Naive thymus-derived CD8-positive, alpha-beta T cell (primary cell): Measurements from ENCODE around the gene SLC34A1. TPM values are rescaled to one million over a fixed set of nuclear protein-coding genes. Genes with fewer than 3 reads are reported as not detected.
"Not testable (repeated sequence)": the region's sequence is repeated elsewhere in the genome, so short reads cannot be mapped to it uniquely, and the experiment has no call there.

ENCODE experiments used
- ATAC-seq, 2 donors: fragments of 150-1000 bp; cut with Tn5 transposase in 1 of 2; sonication (Bioruptor Pico), chemical (Tn5 transposase) in 1 of 2; 1 replicate in 1 of 2; 2 replicates in 1 of 2; pipeline ENCODE4 v1.10.0; 2021; ENCODE audit warnings: mild to moderate bottlenecking in 2 of 2, moderate library complexity in 2 of 2
- POLR2A ChIA-PET: fragments of 350-600 bp; sonication (Branson Sonifier 250); formaldehyde crosslinking; loops from one replicate; lab custom pipeline; 2021; ENCODE audit warnings: antibody characterized with exemption; lab: Charles Lee
- DNase-seq, 10 donors: peaks; one replicate each; pipeline versions ENCODE4 v3.0.0 to v3.0.0-alpha.2; 2020 to 2022
- H3K27ac Mint-ChIP-seq, 10 donors: one replicate each; pipeline ENCODE4 v1.8.0; 2020 to 2022; ENCODE audit warnings: mild to moderate bottlenecking in 10 of 10, mixed read lengths in 10 of 10, moderate library complexity in 4 of 10, inconsistent platforms in 1 of 10
- H3K27me3 Mint-ChIP-seq, 5 donors: one replicate each; pipeline ENCODE4 v1.8.0; 2021 to 2022; ENCODE audit warnings: mixed read lengths in 5 of 5
- H3K36me3 Mint-ChIP-seq, 3 donors: one replicate each; pipeline ENCODE4 v1.8.0; 2020 to 2022; ENCODE audit warnings: mixed read lengths in 3 of 3, mild to moderate bottlenecking in 2 of 3, inconsistent platforms in 1 of 3
- H3K4me1 Mint-ChIP-seq, 4 donors: one replicate each; pipeline ENCODE4 v1.8.0; 2021 to 2022; ENCODE audit warnings: mixed read lengths in 4 of 4
- H3K4me3 Mint-ChIP-seq, 10 donors: one replicate each; pipeline ENCODE4 v1.8.0; 2020 to 2022; ENCODE audit warnings: mild to moderate bottlenecking in 10 of 10, mixed read lengths in 10 of 10, moderate library complexity in 6 of 10, inconsistent platforms in 1 of 10
- H3K9me3 Mint-ChIP-seq, 9 donors: one replicate each; pipeline ENCODE4 v1.8.0; 2020 to 2022; ENCODE audit warnings: mixed read lengths in 9 of 9, mild to moderate bottlenecking in 3 of 9, inconsistent platforms in 1 of 9, moderate library complexity in 1 of 9
- polyA plus RNA-seq, 3 donors: library from polyadenylated mRNA; unstranded; fragments of 300-500 nt; fragmentation: Illumina TruSeq; gene quantifications; one replicate each; pipeline ENCODE4 v1.2.3, GENCODE V29; 2021
- total RNA-seq, 8 experiments: library from RNA in 2 of 8; stranded (reverse) in 2 of 8; gene quantifications; one replicate each; pipeline ENCODE4 v1.2.3 and lab custom pipeline; 2021 to 2026

SLC34A1 gene
- total and polyA plus RNA-seq, 5 experiments from 2014 or later: 0.16 to 0.25 TPM; not detected in 3

DNA sequence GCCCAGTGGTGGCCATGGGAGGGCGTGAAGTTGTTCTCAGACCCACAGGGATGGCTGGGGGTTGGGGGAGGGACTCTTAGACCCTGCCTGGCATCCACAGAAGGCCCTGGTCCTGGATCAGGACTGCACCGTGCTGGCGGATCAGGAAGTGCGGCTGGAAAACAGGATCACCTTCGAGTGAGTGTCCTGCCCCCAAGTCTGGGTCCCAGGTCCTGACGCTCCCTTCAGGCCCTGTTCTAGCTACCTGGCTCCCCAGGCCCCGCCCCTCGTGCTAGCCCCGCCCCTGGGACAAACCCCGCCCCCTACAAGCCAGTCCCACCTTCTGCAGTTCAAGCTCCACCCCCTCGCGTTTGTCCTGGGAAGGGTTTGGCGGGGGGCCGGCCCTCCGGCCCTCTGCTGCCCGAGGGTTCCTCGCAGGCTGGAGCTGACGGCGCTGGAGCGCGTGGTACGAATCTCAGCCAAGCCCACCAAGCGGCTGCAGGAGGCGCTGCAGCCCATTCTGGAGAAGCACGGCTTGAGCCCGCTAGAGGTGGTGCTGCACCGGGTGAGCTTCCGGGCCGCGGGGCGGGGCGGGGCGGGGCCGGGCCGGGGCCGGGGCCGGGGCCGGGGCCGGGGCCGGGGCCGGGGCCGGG, 13.6 kb upstream of the SLC34A1 start:
- peak; percentile 77 to 80 for ATAC-seq
- POLR2A ChIA-PET: interaction anchor here (1.0 to 13.2 kb wide), 17 partner anchors 8 to 124 kb away, joined by 3 to 247 read pairs (median 6); partner anchors contain the start of genes GRK6, LMAN2, MXD3 and PRELID1
- peak in 7 of 10 donors; percentile 45 to 82 (median 57) for DNase-seq
- Mint-ChIP-seq H3K4me3 (peak overlapping the region in 5 of 10 donors; percentile 45 to 77 (median 61)), H3K36me3 (peaks cover 6 to 36% (median 13%) of the 10 kb centered on the region in 3 donors), H3K4me1 (peaks cover 38 to 81% (median 75%) of the 10 kb centered on the region in 4 donors), H3K9me3 (no peaks in the 10 kb centered on the region), H3K27me3 (no peaks in the 10 kb centered on the region), H3K27ac (peak overlapping the region in 5 of 10 donors; percentile 57 to 92 (median 85))

DNA sequence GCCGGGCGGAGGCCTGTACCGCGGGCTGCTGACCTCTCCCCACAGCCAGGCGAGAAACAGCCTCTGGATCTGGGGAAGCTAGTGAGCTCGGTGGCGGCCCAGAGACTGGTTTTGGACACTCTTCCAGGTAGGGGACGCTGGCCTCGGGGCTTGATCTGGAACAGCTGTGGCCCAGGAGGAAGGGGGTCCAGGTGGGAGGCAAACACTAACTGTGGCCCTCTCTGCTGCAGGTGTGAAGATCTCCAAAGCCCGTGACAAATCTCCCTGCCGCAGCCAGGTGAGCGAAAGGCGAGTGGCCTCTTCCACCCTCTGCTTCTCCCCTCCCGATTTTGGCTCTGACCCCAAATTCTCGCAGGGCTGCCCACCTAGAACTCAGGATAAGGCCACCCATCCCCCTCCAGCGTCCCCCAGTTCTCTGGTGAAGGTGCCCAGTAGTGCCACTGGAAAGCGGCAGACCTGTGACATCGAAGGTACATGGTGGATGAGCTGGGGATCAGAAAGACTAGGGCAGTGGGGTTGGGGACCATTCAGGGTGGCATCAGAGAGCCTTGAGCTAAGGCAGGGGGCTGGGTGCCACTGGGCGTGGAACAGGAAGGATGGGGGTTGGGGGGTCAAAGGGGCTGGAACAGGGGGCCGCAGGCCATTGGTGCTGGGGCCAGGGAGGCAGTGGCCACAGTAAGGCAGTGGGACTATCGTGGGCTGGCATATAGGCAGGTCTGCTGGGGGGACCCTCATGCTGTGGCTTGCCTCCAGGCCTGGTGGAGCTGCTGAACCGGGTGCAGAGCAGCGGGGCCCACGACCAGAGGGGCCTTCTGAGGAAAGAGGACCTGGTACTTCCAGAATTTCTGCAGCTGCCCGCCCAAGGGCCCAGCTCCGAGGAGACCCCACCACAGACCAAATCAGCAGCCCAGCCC, 12.9 kb upstream of the SLC34A1 start:
- Mint-ChIP-seq H3K27me3 (no peaks in the 10 kb centered on the region), H3K4me1 (peaks cover 38 to 83% (median 76%) of the 10 kb centered on the region in 4 donors), H3K27ac (peak overlapping the region; percentile 66 to 94 (median 86)), H3K9me3 (no peaks in the 10 kb centered on the region), H3K36me3 (peaks cover 6 to 30% (median 13%) of the 10 kb centered on the region in 3 donors), H3K4me3 (peak overlapping the region; percentile 45 to 84 (median 75))
- DNase-seq (no peak), ATAC-seq (no peak)
- POLR2A ChIA-PET: interaction anchor here (0.7 to 13.2 kb wide), 23 partner anchors 7 to 1891 kb away, joined by 3 to 247 read pairs (median 6); partner anchors contain the start of genes GRK6, LMAN2, MXD3 and NSD1

DNA sequence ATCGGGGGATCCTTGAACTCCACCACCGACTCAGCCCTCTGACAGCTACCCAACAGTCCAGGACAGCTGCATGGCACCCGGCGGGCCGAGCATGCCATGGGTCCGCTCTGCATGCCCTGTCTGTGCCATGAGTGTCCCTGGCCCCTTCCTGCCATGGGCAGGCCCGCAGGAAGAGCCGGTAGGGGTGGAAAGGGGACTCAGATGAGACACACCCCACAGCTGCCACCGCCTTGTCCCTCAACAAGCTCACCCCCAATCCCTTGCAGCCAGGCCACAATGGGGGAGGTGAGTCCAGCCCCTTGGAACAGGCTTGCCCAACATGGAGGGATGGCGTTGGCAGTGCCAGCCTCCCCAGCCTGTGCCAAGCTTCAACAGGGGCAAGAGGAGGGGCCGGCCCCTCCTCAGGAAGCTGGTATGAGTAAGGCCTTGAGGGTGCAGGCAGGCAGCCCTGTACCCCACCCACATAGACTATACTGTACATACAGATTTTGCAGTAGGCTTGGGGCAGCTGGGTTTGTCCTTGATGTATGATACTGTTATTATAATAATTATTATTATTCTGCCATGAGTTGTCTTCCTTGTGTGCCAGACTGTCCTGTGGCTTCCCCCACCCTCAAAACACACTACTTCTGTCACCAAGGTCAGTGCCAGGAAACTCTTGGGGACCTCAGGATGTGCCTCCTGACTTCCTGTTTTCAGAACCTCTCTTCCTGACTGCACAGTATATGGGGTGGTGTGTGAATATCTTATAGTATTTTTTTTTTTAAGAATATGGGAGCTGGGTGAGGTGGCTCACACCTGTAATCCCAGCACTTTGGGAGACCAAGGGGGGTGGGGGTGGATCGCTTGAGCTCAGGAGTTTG, 12.0 kb upstream of the SLC34A1 start:
- ATAC-seq: peak; percentile 44 to 51
- DNase-seq: peak in 2 of 10 donors; percentile 37 to 71
- H3K27ac Mint-ChIP-seq: peak overlapping the region; percentile 69 to 94 (median 92)
- peak overlapping the region; percentile 73 to 85 (median 81) for H3K4me3 Mint-ChIP-seq
- POLR2A ChIA-PET: interaction anchor here (0.5 to 13.2 kb wide), 23 partner anchors 11 to 967 kb away, joined by 3 to 247 read pairs (median 5); partner anchors contain the start of genes GRK6, HNRNPAB, LMAN2 and MXD3
- H3K36me3 Mint-ChIP-seq: peaks cover 6 to 25% (median 13%) of the 10 kb centered on the region in 3 donors
- no peaks in the 10 kb centered on the region for H3K9me3 Mint-ChIP-seq
- H3K4me1 Mint-ChIP-seq: peaks cover 37 to 83% (median 74%) of the 10 kb centered on the region in 4 donors
- no peaks in the 10 kb centered on the region for H3K27me3 Mint-ChIP-seq

DNA sequence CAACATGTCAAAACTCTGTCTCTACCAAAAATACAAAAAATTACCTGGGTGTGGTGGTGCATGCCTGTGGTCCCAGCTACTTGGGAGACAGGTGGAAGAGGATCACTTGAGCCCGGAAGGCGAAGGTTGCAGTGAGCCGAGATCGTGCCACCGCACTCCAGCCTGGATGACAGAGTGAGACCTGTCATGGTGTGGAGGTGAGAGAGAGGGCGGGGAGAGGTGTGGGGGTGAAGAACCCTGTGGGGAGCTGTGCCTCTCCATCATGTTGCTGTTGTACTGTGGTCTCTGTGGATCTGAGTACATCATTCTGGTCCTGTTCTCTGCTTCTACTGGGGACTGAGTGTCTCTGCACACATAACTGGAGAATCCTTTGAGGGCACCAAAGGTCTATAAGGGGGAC, 11.3 kb upstream of the SLC34A1 start:
- Mint-ChIP-seq H3K27ac (peak overlapping the region; percentile 69 to 94 (median 92)), H3K9me3 (no peaks in the 10 kb centered on the region), H3K27me3 (no peaks in the 10 kb centered on the region), H3K4me1 (peaks cover 37 to 90% (median 74%) of the 10 kb centered on the region in 4 donors), H3K36me3 (peaks cover 6 to 25% (median 13%) of the 10 kb centered on the region in 3 donors), H3K4me3 (peak overlapping the region; percentile 73 to 85 (median 81))
- ATAC-seq: peak; percentile 38 to 52
- DNase-seq: no peak
- POLR2A ChIA-PET: interaction anchor here (0.6 to 13.2 kb wide), 19 partner anchors 8 to 836 kb away, joined by 3 to 247 read pairs (median 6); partner anchors contain the start of genes GRK6, HNRNPAB, LMAN2 and MXD3

DNA sequence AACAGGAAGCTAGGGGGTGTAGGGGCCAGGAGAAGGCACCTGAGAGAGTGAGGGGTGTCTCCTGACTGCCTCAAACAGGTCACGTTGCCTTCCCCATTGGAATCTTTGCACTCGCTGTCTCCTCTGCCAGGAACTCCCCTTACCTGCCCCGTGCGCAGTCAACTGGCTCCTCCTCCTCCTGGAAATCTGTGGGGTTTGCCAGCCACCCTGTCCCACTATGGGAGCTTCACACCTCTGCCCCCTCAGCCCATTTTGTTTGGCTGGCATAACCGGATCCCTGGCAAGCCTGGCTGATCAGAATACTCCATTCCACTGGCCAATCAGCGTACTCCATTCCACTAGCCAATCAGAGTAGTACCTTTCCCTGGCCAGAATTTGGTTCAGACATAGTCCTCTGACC, 10.4 kb upstream of the SLC34A1 start:
- no peak for ATAC-seq
- Mint-ChIP-seq H3K4me3 (peak overlapping the region; percentile 15 to 85 (median 78)), H3K36me3 (peaks cover 5 to 17% (median 13%) of the 10 kb centered on the region in 3 donors)

DNA sequence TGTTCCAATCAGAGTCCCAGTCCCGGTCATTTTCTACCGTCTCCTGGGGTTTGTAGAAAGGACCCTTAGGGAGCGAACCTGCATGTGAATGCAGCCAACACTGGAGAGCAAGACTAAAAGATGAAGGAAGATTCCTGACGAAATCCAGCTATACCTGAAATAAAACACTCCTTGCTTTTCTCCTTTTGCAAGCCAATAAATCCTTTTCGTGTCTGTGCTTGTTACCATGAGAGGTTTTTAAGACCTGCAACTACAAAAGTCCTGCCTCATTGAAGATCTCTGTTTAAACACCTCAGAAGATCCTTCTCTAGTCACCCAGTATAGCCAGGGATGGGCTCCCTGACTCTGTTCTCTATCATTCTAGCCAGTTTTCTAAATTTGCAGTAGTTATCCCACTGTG, 10.0 kb upstream of the SLC34A1 start:
- no peaks in the 10 kb centered on the region for H3K9me3 Mint-ChIP-seq
- no peak for ATAC-seq
- DNase-seq: no peak
- peaks cover 29 to 83% (median 65%) of the 10 kb centered on the region in 4 donors for H3K4me1 Mint-ChIP-seq
- peak overlapping the region in 9 of 10 donors; percentile 32 to 85 (median 80) for H3K4me3 Mint-ChIP-seq
- POLR2A ChIA-PET: interaction anchor here (0.7 to 13.2 kb wide), 6 partner anchors 9 to 129 kb away, joined by 3 to 247 read pairs (median 34); partner anchors contain the start of genes LMAN2, RGS14 and SLC34A1
- H3K36me3 Mint-ChIP-seq: peaks cover 1 to 13% (median 10%) of the 10 kb centered on the region in 3 donors
- peak overlapping the region; percentile 83 to 94 (median 90) for H3K27ac Mint-ChIP-seq
- no peaks in the 10 kb centered on the region for H3K27me3 Mint-ChIP-seq

More for the DNA sequence above, 10.4 kb upstream of the SLC34A1 start:
- H3K9me3 Mint-ChIP-seq: no peaks in the 10 kb centered on the region
- H3K27me3 Mint-ChIP-seq: no peaks in the 10 kb centered on the region
- peak overlapping the region; percentile 83 to 94 (median 90) for H3K27ac Mint-ChIP-seq
- POLR2A ChIA-PET: interaction anchor here (0.6 to 13.2 kb wide), 9 partner anchors 9 to 81 kb away, joined by 3 to 247 read pairs (median 8); partner anchors contain the start of genes LMAN2, PRR7, RGS14 and SLC34A1
- peaks cover 32 to 86% (median 66%) of the 10 kb centered on the region in 4 donors for H3K4me1 Mint-ChIP-seq
- no peak for DNase-seq

DNA sequence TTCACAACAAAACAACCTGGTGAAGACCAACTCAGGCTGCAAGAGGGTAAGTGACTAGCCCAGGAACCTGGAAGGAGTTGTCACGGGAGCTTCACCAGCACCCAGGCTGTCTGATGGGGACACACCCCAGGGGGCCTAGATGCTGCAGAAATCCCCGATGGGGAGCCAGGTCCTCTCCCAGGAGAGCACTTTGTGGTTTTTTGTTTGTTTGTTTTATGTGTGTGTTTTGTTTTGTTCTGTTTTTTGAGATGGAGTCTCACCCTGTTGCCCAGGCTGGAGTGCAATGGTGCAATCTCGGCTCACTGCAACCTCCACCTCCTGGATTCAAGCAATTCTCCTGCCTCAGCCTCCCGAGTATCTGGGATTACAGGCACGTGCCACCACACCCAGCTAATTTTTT, 8.7 kb upstream of the SLC34A1 start:
- H3K4me3 Mint-ChIP-seq, H3K27me3 Mint-ChIP-seq, H3K36me3 Mint-ChIP-seq, H3K9me3 Mint-ChIP-seq, DNase-seq, ATAC-seq: not testable (repeated sequence)
- peak overlapping the region; percentile 83 to 94 (median 90) for H3K27ac Mint-ChIP-seq
- POLR2A ChIA-PET: interaction anchor here (0.6 to 13.2 kb wide), 4 partner anchors 11 to 846 kb away, joined by 3 to 247 read pairs (median 4); partner anchors contain the start of genes LMAN2 and RGS14
- H3K4me1 Mint-ChIP-seq: peaks cover 32 to 78% (median 61%) of the 10 kb centered on the region in 4 donors

DNA sequence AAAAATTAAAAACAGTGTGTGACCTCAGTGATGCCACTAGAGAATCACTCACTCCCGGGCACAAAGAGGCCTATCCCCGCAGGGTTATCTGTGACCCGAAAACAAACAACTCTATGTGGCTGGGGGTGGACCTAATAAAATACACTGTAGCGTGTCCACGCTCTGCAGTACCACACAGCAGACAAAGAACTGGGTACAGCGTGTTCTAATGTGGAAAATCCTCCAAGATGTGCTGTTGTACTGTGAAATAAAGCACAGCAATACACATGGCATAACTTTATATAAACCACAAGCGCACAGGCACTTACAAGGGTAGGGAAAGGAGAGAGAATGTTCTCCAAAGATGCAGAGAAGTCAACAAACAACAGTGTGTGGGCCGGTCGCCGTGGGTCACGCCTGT, 8.1 kb upstream of the SLC34A1 start:
- Mint-ChIP-seq H3K4me1 (peaks cover 32 to 77% (median 62%) of the 10 kb centered on the region in 4 donors), H3K4me3 (no peak overlapping the region), H3K27me3 (no peaks in the 10 kb centered on the region), H3K9me3 (no peaks in the 10 kb centered on the region), H3K36me3 (peaks cover 0 to 8% (median 4%) of the 10 kb centered on the region in 3 donors), H3K27ac (peak overlapping the region; percentile 43 to 94 (median 89))
- ATAC-seq (no peak), DNase-seq (no peak)
- POLR2A ChIA-PET: interaction anchor here (1.4 kb wide), 1 partner anchor 25 kb away, joined by 6 read pairs; the partner anchor contains the start of gene LMAN2

DNA sequence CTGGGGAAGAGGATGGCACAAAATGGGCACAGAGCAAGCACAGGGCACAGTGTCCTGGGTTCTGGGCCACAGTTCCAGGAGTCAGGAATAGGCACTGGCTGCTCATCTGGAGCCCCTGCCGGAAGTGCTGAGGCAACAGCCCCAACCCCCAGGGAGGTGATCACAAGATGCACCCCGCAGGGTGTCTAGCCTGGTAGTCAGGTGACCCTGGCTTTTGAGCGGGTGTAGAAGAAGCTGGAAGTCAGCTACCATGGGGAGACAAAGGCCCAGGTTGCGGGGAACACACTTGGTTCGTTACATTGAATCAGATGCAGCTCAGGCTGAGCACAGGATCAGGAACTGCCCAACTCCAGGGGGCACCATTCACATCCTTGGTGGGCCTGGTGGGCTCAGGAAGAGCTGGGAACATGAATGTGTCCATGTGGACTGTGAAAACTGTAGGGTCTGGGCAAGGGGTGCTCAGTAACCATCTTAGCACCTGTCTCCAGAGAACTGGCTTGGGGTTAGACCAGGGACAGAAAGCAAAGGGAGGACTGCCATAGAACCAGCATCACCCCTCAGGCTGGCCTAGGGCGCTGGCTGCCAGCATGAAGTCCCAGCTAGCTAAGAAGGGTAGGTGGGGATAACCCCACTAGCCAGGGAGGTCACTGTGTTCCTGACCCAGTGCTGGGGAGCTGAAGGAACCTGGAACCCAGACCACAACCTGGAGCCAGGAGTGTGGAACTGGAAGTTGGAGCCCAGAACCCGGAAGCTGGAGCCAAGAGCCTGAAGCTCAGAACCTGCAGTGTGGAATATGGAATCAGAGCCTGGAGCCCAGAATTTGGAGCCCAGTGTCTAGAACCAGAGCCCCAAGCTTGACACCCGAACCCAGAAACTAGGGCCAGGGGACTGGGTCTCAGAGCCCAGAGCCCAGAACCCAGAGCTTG, 6.1 kb upstream of the SLC34A1 start:
- Mint-ChIP-seq H3K4me3 (no peak overlapping the region), H3K36me3 (peaks cover 0 to 6% (median 0%) of the 10 kb centered on the region in 3 donors), H3K9me3 (no peaks in the 10 kb centered on the region), H3K4me1 (peaks cover 28 to 73% (median 53%) of the 10 kb centered on the region in 4 donors), H3K27me3 (no peaks in the 10 kb centered on the region), H3K27ac (peak overlapping the region in 9 of 10 donors; percentile 14 to 94 (median 71))
- no peak for DNase-seq
- POLR2A ChIA-PET: interaction anchor here (0.8 to 2.0 kb wide), 7 partner anchors 8 to 48 kb away, joined by 3 to 14 read pairs (median 5); partner anchors contain the start of genes GRK6 and LMAN2
- no peak for ATAC-seq
